ENCODE measurements around the gene GM2A.

GM2A gene

DNA sequence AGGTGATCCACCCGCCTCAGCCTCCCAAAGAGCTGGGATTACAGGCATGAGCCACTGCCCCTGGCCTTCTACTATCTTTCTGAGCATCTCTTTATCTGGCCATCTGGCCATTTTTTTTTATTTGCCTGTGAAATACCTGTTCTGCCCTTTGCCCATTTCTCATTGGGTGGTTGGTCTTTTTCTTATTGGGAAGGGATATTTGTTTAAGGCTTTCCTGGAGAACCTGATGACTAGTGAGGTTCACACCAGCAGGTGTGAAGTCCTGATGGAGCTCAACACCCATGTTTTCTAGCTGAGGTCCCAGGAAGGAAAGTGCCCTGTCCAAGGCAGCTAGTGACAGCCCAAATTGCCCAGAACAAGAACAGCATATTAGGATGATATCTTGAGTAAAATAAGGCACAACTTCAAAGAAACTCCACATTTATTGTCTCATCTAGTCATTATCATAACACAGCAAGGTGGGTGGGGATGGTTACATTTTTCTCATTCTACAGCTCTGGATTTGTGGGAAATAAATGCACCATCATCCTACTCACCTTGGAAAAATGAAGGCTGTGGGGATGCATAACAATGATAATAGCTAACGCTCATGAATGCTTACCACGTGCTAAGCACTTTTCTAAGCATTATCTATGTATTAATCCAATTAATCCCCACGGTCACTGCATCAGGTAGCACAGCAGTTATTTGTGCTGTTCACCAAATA, 30.3 kb downstream of the GM2A start:
- Histone ChIP-seq H3K4me3 (replicated peaks; ENCODE audit: low read depth, low read length) (no peak overlapping the region), H3K36me3 (ENCODE audit: control insufficient read depth, insufficient read depth, low read length) (no peaks in the 10 kb centered on the region), H3K27me3 (replicated peaks; ENCODE audit: control insufficient read depth, insufficient read depth, low read length) (no peaks in the 10 kb centered on the region)
- DNase-seq (ENCODE audit: extremely low read depth, insufficient read length): no peak
- TF ChIP-seq, protein P1, sequence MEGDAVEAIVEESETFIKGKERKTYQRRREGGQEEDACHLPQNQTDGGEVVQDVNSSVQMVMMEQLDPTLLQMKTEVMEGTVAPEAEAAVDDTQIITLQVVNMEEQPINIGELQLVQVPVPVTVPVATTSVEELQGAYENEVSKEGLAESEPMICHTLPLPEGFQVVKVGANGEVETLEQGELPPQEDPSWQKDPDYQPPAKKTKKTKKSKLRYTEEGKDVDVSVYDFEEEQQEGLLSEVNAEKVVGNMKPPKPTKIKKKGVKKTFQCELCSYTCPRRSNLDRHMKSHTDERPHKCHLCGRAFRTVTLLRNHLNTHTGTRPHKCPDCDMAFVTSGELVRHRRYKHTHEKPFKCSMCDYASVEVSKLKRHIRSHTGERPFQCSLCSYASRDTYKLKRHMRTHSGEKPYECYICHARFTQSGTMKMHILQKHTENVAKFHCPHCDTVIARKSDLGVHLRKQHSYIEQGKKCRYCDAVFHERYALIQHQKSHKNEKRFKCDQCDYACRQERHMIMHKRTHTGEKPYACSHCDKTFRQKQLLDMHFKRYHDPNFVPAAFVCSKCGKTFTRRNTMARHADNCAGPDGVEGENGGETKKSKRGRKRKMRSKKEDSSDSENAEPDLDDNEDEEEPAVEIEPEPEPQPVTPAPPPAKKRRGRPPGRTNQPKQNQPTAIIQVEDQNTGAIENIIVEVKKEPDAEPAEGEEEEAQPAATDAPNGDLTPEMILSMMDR (IDR thresholded peaks at IDR 0.05; ENCODE audit: insufficient read depth, low read length, poor library complexity, severe bottlenecking): no peak

DNA sequence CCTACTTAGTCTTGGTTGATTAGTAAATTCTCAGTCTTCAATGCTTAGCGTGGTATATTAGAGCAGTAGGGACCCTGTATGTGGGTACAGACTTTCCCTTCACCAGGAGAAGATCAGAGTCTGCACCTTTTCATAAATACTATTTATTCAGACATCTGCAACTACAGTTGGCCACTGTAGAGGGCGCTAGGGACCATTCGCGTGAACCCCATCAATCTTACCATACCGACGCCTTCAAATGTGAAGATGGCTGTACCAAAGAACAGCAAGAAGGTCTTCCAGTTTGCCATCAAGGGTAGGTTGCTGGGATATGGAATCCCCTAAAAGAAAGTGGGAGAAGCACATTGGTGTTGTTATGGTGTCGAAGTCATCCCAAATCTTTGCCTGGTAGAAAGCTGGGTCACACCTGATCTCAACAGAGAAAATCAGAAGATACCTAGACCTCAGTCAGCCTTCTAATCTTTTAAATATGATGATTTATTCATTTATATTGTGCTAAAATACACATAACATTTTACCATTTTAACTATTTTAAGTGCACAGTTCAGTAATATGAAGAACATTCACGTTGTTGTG, 31.5 kb downstream of the GM2A start:
- Histone ChIP-seq H3K4me3 (replicated peaks; ENCODE audit: low read depth, low read length) (no peak overlapping the region), H3K36me3 (ENCODE audit: control insufficient read depth, insufficient read depth, low read length) (no peaks in the 10 kb centered on the region), H3K27me3 (replicated peaks; ENCODE audit: control insufficient read depth, insufficient read depth, low read length) (no peaks in the 10 kb centered on the region)
- DNase-seq (ENCODE audit: extremely low read depth, insufficient read length): no peak
- TF ChIP-seq, protein P1 (IDR thresholded peaks at IDR 0.05; ENCODE audit: insufficient read depth, low read length, poor library complexity, severe bottlenecking): peak; percentile 61

DNA sequence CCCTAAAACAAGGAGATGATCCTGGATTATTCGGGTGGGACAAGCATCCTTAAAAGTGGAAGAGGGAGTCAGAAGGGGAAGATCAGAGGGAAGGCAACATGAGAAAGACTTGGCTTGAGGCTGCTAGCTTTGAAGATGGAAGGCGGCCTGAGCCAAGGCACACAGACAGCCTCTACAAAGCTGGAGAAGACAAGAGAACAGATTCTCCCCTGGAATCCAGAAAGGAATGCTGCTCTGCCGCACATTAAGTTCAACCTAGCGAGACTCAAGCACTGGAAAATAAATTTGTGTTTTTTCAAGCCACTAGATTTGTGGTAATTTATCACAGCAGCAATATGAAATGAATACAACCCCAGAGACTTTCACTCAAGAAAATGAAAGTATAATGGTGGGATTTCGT, 32.7 kb downstream of the GM2A start:
- no peaks in the 10 kb centered on the region for H3K27me3 ChIP-seq (replicated peaks; ENCODE audit: control insufficient read depth, insufficient read depth, low read length)
- H3K4me3 ChIP-seq (replicated peaks; ENCODE audit: low read depth, low read length): no peak overlapping the region
- H3K36me3 ChIP-seq (ENCODE audit: control insufficient read depth, insufficient read depth, low read length): no peaks in the 10 kb centered on the region
- DNase-seq (ENCODE audit: extremely low read depth, insufficient read length): no peak
- TF ChIP-seq, protein P1 (IDR thresholded peaks at IDR 0.05; ENCODE audit: insufficient read depth, low read length, poor library complexity, severe bottlenecking): no peak

DNA sequence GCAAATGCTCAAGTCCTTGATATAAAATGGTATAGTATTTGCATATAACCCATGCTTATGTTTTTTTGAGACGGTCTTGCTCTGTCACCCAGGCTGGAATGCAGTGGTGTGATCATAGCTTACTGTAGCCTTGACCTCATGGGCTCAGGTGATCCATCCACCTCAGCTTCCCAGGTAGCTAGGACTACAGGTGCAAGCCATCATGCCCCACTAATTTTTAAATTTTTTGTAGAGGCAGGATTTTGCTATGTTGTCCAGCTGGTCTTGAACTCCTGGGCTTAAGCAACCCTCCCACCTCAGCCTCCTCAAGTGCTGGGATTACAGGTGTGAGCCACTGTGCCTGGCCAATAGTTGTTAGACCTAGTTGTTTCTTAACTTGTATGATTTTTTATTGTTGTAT, 33.3 kb downstream of the GM2A start:
- H3K27me3 ChIP-seq (replicated peaks; ENCODE audit: control insufficient read depth, insufficient read depth, low read length): no peaks in the 10 kb centered on the region
- no peak overlapping the region for H3K4me3 ChIP-seq (replicated peaks; ENCODE audit: low read depth, low read length)
- no peak for DNase-seq (ENCODE audit: extremely low read depth, insufficient read length)
- TF ChIP-seq, protein P1 (IDR thresholded peaks at IDR 0.05; ENCODE audit: insufficient read depth, low read length, poor library complexity, severe bottlenecking): no peak
- no peaks in the 10 kb centered on the region for H3K36me3 ChIP-seq (ENCODE audit: control insufficient read depth, insufficient read depth, low read length)

DNA sequence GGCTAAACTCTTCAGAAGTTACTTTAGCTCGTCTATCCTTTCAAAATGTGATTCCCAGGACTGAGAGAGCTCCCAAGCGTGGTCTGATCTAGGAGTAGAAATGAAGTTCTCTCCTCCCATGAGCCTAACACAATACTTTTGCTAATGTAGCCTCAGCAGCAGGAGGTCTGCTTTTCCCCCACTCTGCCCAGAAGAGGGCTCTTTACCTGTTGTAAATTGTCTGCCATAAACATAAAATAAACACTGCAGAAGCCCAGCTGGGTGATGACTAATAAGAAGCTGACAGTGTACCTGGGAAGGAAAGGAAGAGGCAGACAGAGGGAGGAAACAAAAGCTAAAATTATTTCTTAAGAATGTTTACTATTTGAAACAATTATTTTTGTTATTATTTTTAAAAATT, 35.2 kb downstream of the GM2A start:
- no peak overlapping the region for H3K4me3 ChIP-seq (replicated peaks; ENCODE audit: low read depth, low read length)
- DNase-seq (ENCODE audit: extremely low read depth, insufficient read length): no peak
- H3K27me3 ChIP-seq (replicated peaks; ENCODE audit: control insufficient read depth, insufficient read depth, low read length): no peaks in the 10 kb centered on the region
- TF ChIP-seq, protein P1 (IDR thresholded peaks at IDR 0.05; ENCODE audit: insufficient read depth, low read length, poor library complexity, severe bottlenecking): peak; percentile 47
- no peaks in the 10 kb centered on the region for H3K36me3 ChIP-seq (ENCODE audit: control insufficient read depth, insufficient read depth, low read length)

All from GM06990 (cell line).